Skeletal muscle cell (primary cell): Measurements from ENCODE around the gene CCDC150.
"Not testable (repeated sequence)": the region's sequence is repeated elsewhere in the genome, so short reads cannot be mapped to it uniquely, and the experiment has no call there.

ENCODE experiments used
- DNase-seq: peaks from one replicate; pipeline ENCODE4 v3.0.0-alpha.2; 2010; ENCODE audit warnings: low read depth
- H3K4me3 ChIP-seq: 2 replicates; pipeline ENCODE4 v1.5.1; 2011; ENCODE audit warnings: low read depth, mild to moderate bottlenecking, control low read depth, low read length, moderate library complexity

CCDC150 gene

DNA sequence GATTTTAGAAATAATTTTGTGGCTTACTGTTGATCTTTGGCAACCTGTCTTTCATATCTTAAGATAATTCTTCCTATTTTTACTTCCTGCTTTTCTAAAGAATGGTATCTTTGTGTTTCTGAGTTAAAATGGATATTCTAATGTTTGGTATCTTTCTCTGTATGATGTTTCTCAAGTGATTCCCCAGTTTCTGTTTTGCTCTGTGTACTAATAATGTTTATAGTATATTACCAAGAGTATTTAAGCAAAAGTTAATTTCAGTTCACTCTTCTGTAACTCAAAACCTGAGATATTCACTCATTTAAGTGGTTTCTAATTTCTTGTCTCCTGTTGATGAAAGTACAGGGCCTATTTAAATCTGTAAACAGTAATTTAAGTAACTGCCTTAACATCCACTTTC lies 58.3 kb downstream of the CCDC150 start:
- H3K4me3 ChIP-seq, result no peak overlapping the region
- DNase-seq, result no peak

GRCh38 chr2:196702641-196703040 lies 63.1 kb downstream of the CCDC150 start:
- no peak for DNase-seq
- H3K4me3 ChIP-seq, result no peak overlapping the region

DNA sequence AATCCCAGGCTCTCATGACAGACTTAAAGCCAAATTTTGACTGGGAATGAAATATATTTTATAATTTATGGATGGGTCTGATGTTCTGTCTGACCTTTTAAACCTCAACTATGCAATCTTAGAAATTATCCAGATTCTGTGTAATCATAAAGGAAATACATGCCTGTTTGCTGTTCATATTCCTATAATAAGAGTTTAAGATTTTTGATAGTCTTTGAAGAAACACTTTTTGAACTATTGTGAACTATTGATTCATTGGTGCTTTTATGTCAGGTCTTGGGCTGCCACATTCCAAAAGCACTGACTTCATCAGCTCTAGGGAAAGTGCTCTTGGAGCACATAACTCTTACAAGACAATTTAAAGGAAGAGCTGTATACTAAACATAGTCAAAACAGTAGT lies 64.2 kb downstream of the CCDC150 start:
- H3K4me3 ChIP-seq, result no peak overlapping the region
- no peak for DNase-seq

DNA sequence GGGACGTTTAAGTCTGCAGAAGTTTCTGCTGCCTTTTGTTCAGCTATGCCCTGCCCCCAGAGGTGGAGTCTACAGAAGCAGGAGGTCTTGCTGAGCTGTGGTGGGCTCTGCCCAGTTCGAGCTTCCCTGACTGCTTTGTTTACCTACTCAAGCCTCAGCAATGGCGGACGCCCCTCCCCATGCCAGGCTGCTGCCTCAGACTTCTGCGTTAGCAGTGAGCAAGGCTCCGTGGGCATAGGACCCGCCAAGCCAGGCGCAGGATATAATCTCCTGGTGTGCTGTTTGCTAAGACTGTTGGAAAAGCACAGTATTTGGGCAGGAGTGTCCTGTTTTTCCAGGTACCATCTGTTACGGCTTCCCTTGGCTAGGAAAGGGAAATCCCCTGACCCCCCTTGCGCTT lies 70.5 kb downstream of the CCDC150 start:
- not testable (repeated sequence) for H3K4me3 ChIP-seq, DNase-seq

GRCh38 chr2:196711625-196712024 lies 72.1 kb downstream of the CCDC150 start:
- no peak for DNase-seq
- no peak overlapping the region for H3K4me3 ChIP-seq

DNA sequence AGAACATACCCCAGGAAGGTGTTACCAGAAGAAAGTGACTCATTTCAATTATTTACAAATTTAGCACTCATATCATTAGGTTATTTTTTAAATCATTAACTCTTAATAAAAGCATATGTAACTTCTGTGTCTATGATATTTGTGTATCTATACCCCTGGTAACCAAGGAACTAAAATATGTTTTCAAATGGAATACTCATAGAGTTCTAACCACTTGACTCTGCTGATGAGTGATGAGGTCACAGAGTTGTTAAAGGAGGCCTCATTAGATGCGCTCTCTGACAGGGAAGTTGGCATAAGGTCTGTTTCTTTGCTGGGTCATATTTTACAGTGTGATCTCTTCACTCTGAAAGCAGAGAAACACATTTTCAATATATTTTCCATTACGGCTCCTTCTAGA lies 73.4 kb downstream of the CCDC150 start:
- no peak overlapping the region for H3K4me3 ChIP-seq
- DNase-seq, result no peak

- no peak for DNase-seq
- H3K4me3 ChIP-seq, result no peak overlapping the region
Measured at GRCh38 chr2:196718419-196719109, 79.0 kb downstream of the CCDC150 start.

GRCh38 chr2:196719110-196719872 lies 79.8 kb downstream of the CCDC150 start:
- DNase-seq, result peak; percentile 75
- no peak overlapping the region for H3K4me3 ChIP-seq

- no peak for DNase-seq
- H3K4me3 ChIP-seq, result no peak overlapping the region
Measured at GRCh38 chr2:196723571-196723970, 84.1 kb downstream of the CCDC150 start.

DNA sequence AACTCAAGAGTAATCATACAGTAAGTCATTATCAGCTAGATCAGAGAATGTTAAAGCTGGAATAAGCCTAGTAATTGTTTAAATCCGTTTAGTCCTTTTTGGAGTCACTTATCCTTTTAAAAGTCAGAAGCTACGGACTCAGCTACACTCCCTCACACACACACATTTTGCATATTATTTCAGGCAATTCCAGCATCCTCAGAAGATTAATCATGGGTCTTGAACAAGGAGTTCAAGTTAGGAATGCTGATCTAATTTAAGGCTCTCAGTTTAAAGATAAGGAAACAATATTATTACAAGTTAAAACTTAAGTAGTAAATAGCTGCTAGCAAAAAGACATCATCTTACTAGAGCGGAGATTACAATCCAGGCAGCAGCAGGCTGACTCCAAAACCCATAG lies 85.7 kb downstream of the CCDC150 start:
- DNase-seq, result no peak
- H3K4me3 ChIP-seq, result no peak overlapping the region

- H3K4me3 ChIP-seq, result no peak overlapping the region
- no peak for DNase-seq
Measured at GRCh38 chr2:196725882-196726281, 86.4 kb downstream of the CCDC150 start.

- DNase-seq, result no peak
- H3K4me3 ChIP-seq, result no peak overlapping the region
Measured at GRCh38 chr2:196729418-196729817, 89.9 kb downstream of the CCDC150 start.

- H3K4me3 ChIP-seq, DNase-seq: not testable (repeated sequence)
Measured at GRCh38 chr2:196736646-196737045, 97.1 kb downstream of the CCDC150 start.

DNA sequence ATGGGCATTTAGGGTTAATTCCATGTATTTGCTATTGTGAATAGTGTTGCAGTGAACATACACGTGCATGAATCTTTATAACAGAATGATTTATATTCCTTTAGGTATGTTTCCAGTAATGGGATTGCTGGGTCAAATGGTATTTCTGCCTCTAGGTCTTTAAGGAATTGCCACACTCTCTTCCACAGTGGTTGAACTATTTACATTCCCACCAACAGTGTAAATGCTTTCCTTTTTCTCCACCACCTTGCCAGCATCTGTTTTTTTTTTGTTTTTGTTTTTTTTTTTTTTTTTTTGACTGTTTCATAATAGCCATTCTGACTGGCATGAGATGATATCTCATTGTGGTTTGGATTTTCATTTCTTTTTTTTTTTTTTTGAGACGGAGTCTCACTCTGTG lies 97.5 kb downstream of the CCDC150 start:
- no peak overlapping the region for H3K4me3 ChIP-seq
- DNase-seq, result no peak

- no peak for DNase-seq
- H3K4me3 ChIP-seq, result no peak overlapping the region
Measured at GRCh38 chr2:196739031-196739430, 99.5 kb downstream of the CCDC150 start.

DNA sequence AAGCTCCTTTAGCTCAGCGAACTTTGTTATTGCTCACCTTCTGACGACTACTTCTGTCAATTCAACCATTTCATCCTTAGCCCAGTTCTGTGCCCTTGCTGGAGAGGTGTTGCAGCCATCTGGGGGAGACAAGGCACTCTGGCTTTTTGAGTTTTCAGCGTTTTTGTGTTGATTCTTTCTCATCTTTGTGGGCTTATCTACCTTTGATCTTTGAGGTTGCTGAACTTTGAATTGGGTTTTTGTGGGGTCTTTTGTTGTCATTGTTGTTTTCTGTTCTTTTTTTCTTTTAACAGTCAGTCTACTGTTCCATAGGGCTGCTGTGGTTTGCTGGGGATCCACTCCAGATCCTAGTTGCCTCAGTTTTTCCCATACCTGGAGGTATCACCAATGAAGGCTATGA lies 102.7 kb downstream of the CCDC150 start:
- DNase-seq, result no peak
- no peak overlapping the region for H3K4me3 ChIP-seq

- DNase-seq, result no peak
- H3K4me3 ChIP-seq, result no peak overlapping the region
Measured at GRCh38 chr2:196742685-196743084, 103.2 kb downstream of the CCDC150 start.

DNA sequence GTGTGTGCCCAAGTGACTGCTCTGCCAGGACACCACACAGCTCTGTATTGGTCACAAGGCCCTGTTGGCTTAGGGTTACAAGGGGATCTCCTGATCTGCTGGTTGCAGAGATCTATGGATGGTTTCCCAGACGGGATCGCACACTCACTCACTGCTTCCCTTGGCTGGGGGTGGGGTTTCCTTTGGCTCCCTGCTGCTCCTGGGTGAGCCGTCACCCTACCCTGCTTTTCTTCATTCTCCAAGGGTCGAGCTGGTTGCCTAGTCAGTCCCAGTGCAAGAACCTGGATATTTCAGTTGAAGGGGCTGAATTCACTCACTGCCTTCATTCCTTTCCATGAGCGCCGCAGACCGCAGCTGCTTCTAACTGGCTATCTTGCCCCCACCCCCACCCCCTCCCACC lies 103.7 kb downstream of the CCDC150 start:
- DNase-seq, result no peak
- H3K4me3 ChIP-seq, result no peak overlapping the region

DNA sequence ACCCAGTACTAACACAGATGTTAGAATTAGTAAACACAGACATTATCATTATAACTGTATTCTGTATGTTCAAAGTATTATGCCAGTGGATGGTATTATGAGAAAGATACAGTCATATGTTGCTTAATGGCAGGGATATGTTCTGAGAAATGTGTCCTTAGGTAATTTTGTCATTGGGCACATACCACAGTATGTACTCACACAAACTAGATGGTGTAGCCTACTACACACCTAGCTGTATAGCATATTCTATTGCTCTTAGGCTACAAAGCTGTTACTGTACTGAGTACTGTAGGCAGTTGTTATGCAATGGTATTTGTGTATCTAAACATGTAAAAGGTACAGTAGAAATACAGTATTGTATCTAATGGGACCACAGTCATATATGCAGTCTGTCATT lies 106.2 kb downstream of the CCDC150 start:
- DNase-seq, result no peak
- no peak overlapping the region for H3K4me3 ChIP-seq

GRCh38 chr2:196747400-196747799 lies 107.9 kb downstream of the CCDC150 start:
- no peak overlapping the region for H3K4me3 ChIP-seq
- DNase-seq, result no peak

DNA sequence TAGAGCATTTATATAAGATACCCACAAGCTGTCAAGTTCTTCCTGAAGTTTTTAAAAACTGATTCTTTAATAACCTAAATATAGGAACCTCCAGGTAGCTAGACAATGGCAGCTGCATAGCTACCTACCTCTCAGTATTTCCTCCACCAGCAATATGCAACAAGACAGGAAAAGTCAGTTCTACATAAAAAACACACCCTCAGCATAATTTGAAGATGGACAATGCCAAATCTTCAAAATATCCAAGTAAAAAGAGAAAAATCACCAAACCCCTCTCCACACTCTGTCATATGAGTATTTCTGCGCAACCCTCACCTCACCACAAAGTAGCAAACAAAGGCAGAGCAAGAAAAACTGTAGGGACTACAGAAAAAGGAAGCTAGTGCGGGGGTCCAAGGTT lies 108.6 kb downstream of the CCDC150 start:
- DNase-seq, result no peak
- no peak overlapping the region for H3K4me3 ChIP-seq
